Measurements from ENCODE around the gene PELI2.

Gene PELI2

DNA sequence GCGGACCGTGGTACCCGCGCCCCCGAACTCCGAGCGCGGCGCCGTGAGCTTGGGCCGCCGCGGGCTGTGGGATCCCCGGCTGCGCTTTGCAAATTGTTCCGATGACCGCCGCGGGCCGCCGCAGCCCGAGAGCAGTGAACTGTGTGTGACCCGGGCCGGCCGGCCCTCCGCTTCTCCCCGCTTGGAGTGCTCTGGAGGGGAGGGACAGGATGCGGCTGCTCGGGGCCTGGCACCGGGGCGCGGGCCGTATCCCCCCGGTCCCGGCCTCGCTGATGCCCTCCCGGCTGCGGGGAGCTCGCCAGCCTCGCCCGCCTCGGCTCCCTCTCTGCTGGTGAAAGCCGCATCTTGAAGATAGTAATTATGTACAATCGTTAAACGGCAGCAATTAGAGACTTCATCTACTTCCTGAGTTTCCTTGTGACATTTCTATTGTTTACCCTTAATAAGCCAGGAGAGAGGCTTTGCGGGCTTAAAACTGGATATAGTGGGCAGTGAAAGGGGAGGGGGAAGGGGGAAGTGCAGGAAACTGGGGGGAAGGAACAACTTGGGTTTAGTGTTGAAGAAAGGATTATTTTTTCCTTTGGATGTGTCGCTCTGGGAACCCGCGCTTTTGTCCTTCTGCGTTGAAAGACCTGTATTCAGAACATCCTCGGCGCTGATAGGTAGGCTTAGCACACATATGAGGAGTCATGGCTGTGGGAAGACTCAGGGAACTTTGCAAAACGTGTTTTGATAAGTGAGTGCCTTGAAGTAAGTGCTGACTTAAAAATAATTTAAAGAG, 1.2 kb downstream of the PELI2 start:
- peak in 2 of 4 experiments; percentile 30 to 38 for DNase-seq

GRCh38 chr14:56120091-56120691, 2.0 kb downstream of the PELI2 start:
- no peak for DNase-seq

GRCh38 chr14:56121816-56122215, 3.6 kb downstream of the PELI2 start:
- DNase-seq = no peak

- DNase-seq = no peak
These were observed 4.1 kb downstream of the PELI2 start for GRCh38 chr14:56122301-56122700.

GRCh38 chr14:56124327-56124726, 6.1 kb downstream of the PELI2 start:
- no peak for DNase-seq

DNA sequence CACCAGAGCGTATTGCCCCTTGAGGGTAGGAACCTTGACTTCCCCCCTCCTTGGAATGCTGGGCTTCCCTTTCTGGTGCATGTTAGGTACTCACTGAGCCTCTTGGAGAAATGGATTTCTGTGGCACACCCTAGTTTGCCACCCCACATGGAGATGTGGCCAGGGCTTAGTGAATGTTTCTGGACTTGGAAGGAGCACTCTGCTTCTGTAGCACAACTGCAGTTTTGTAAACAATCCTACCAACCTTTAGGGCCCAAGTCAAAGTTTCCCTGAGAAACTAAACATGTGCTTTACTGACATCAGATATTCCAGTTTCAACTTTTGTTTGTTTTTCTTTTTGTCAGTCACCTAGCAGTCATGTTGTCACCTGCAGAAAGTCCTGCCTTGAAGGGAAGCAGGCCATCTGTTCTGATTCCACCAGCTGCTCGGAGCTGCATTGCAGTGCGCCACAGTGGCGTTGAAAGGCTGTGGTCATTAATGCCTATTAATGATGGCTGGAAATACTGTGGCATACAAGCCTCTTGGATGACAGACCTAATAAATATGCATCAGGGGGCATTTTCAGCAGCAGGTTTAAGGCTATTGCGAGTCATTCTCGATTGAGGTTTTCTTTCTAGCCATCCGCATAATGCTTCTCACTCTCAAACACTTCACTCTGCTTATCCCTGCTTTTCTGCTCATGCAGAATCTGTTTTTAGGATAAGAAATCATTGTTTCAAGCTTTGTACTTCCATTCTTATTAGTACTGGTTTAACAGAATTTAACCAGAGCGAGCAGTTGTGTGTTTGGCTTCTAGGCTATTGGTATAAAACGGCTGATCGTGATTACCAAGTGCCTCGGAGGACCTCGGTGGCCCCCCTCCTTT, 7.8 kb downstream of the PELI2 start:
- no peak for DNase-seq

DNA sequence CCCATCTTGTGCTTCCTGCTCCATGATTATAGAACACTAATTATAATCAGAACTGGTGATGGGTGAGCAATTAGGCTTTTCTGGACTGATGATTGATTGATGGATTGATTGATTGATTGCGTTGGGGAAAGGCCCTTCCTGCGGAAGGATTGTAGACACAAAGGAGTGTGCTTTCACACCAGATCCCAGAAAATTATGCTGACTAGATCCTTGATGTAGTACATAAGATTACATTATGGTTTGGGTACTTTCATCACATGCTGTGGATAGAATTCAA, 8.4 kb downstream of the PELI2 start:
- DNase-seq = no peak

DNA sequence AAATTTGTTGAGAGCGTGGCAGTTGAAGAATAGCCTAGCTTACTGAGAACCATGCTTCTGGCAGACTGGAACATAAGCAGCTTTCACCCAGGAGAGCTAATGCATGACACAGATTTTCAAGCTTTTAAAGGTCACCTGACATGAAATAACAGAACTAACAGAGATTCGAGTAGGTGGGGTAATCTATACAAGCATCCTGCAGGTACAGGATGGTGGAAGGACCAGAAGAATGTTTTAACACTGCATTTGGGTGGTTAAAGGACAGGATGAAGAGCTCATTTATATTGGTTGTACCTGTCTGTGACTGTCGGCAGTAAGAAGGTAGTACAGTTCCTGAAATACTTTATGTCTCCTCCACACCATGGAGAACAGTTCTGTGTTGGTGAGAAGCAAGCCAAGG, 8.9 kb downstream of the PELI2 start:
- no peak for DNase-seq

DNA sequence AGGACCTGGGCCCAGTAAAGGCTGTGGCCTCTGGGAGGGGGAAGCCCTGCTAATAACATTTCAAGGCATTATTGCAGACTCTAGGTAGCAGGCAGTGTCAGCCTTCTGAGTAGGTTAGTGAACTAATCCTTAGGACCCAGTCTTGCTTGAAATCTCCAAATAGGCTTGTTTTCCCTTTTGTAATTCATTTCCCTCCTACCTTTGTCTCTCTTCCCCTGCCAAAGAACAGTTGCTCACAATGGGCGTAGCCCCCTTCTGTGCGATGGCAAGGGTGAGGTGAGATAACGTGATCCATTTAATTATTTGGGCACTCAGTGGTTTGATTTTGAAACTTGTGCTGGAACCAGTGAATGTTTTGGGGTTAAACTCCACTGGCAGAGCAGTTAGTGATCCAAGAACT, 10.9 kb downstream of the PELI2 start:
- no peak for DNase-seq

DNA sequence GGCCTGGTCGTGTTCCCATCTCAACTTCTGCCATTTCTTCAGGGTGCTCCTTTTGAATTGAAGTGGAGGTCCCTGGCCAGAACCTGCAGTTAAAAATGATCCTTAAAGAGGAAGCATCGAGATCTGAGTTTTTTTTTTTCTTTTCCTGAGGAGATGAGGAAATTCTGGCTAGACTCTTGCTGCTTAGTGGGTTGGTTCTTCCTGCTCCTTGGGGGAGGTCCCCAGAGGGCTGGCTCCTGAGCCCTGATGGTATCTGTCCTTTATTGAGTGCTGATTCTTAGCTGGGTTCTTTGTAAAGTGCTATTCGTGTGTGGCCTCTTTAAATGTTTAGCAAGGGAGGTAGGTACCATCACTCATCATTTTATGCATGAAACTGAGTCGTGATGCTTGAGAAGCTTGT, 11.7 kb downstream of the PELI2 start:
- no peak for DNase-seq

DNA sequence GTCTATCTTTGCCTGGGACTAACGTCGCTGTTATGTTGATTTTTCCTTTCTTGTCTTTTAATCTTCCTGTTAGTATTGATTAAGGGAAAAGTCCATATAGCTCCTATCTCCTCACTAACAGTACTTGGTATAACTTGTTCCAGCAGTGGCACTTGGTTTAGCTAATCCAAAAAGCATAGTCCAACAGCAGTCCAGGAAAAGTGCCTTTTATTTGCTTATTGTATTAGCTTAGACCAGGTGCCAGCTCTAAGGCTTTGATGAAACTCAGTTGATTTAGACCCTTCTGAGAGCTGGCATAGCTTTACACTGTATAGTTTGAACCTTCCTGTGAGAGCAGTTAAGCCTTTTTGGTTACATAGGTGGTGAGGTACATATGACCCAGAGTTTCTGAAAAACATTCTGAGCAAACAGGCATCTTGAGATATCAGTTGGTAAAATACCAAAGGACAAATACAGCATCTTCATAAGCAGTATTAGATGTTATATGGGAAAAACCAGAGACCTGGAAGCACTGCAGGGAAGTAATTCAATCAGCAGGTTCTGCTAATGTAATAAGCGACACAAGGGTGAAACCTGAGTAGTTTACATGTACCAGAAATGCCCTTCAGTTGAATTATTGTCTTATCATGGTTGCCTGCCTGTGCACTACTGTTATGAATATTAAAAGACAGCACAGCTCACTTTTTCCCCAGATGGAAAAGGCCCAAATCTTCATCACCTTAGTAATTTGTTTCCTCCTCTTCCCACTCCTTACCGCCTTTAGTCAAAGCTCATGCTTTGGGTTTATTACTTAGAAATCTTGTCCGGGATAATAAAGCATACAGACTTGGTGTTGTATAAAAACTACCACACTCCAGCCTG, 13.0 kb downstream of the PELI2 start:
- no peak for DNase-seq

GRCh38 chr14:56131865-56132833, 13.9 kb downstream of the PELI2 start:
- DNase-seq = no peak

GRCh38 chr14:56133547-56133946, 15.3 kb downstream of the PELI2 start:
- DNase-seq = no peak

DNA sequence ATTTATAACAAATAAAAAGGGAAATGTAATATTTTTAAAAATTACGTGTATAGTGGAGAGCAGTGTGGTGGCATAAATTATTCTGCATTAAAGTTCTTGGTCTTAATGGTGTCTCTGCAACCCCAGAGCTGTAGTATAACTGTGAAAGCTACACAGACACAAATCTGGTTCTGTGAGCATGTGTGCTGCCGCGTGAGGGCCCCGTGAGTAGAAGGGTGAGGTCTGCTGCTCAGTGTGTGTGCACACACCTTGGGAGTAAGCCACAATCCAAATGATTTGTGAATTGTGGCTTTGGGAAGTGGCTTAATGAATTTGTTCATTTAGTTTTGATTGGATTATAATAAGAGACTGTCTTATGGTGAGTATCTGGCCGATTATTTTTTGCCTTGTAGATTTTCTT, 16.8 kb downstream of the PELI2 start:
- no peak for DNase-seq

DNA sequence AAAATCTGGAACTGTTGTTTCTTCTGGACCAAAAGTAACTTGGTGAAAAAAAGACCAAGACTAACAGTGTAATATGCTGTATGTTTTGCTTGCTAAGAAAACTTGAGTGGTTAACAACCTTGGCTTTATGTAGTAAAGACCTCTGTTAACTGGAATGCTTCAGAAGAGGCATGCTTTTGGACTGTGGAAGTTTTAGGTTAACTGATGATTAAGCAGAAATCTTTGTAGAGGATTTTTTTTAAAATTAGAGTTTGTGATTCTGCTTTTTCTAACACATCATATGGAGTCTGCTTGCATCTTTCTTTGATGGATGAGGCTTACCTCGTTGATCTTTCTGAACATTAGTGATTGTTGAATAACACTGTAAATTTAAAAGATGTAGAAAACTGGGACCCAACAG, 17.5 kb downstream of the PELI2 start:
- no peak for DNase-seq

DNA sequence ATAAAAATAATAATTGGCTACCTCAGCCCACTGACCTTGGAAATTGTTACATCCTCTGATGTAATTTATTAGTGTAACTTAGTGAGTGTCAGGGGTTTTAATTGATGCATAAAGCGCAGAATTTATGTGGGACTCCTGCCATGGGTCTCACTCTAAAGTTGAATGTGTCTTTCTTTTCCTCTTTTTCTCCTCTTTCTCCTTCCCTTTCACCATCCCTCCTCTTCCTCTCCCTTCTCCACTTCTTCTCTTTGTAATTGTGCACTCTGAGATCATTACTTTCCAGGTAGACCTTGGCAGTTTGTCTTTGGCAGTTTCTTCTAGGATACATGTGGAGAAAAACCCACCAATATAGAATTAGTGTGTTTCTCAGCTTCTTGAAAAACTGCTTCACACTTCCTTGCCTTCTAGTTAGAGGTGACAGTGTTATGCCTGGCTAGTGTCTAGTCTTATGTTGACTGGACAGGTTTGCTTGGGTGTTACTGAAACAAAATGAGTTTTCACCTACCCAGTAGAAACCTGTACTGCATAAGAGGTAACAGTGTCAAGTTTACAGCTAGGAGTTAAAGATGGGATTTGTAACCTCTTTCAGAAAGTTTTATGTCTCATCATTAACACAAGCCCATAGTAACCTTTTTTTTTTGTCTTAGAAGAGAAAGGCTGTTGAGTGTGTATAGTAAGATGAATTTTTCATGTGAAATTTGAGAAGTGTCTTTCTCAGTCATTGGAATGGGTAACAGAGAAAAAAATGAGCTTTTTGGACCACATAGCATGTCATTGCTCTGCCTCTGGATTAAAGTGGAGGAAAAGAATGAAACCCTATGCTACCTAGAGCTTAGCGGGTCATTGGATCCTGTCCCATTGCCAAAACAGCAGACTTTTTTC, 18.6 kb downstream of the PELI2 start:
- no peak for DNase-seq

DNA sequence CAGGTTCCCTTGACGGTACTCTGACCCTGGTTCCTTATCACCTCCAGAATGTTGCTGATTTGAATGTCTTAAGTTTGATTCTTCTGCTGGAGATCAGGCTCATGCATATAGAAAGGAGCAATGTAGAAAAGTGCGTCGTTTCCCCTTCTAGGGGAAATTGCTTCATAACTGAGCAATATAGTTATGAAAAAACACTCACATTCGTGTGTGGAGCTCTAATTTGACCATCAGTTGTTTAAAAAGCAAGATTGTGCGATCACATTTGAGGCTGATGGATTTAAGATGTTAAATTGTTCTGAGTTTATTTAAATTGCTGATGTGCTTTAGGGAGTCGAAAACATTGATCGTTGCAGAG, 19.2 kb downstream of the PELI2 start:
- no peak for DNase-seq

DNA sequence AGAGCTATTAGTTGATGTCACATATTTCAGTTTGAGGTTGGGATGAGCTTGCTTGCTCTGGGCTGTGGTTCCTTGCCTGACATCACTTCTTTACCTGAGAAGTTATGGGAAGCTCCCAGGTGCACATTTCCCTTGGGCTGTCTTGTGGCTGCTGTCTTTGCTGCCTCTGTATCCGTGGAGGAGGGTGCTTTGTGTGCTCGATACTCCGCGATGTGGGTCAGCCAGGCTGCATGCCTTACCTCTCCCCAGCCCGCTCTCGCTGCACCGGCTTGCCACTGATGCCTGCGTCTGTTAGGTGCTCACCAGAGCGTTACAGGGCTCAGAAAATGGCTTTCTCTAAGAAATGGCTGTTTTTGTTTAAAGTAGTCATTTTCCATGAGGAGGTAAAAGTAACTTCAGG, 19.6 kb downstream of the PELI2 start:
- no peak for DNase-seq

DNA sequence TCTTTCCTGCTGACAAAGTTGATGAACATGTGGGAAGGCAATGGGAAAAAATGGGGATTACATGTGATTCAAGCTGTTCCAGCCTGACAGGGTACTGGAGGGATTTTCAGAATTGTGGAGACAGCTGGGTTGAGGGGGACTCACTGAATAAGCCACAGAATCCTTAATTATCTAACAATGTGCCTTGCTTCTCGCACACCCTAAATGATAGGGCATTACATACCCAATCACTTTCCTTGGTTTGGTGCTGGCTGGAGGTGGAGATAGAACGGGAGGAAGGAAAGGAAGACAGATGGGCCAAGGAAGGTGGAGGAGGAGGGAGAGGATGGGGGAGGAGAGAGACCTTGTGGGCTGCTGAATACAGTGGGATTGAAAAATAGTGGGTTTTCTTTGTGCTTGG, 20.7 kb downstream of the PELI2 start:
- no peak for DNase-seq

GRCh38 chr14:56142314-56142713, 24.1 kb downstream of the PELI2 start:
- DNase-seq = no peak

- DNase-seq = no peak
These were observed 24.8 kb downstream of the PELI2 start for GRCh38 chr14:56143025-56143424.

All from activated naive CD4-positive, alpha-beta T cell (primary cell).